HPDE6-E6E7 (cell line): ENCODE data around the gene CHST11.
A peak's percentile ranks its signal among the peaks of the same experiment; 100 is the strongest.
"Not testable (repeated sequence)": the region's sequence is repeated elsewhere in the genome, so short reads cannot be mapped to it uniquely, and the experiment has no call there.

Source experiments
- DNase-seq: peaks from one replicate; pipeline ENCODE4 v3.0.0; 2011; ENCODE audit warnings: missing footprints; ENCODE audit errors: extremely low spot score

The CHST11 gene

DNA sequence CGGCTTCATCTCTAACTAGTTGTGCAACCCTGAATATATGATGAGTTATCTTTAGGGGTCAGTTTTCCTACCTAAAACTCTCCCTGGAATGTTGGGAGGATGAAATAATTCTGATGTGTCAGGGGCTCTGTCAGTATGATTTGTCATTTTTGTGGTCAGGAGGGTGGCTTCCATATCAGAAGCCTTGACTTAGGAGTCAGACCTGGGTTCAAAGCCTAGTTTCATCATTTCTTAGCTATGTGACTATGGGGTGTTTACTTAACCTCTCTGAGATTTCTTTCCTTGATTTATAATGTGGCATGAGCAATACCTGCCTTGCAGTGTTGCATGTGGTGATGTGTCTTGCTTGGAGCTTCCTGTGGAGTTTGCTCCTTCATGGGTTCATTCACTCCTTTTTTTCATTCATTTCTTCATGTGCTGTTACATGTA is 146.8 kb downstream of the CHST11 start:
- DNase-seq = no peak

DNA sequence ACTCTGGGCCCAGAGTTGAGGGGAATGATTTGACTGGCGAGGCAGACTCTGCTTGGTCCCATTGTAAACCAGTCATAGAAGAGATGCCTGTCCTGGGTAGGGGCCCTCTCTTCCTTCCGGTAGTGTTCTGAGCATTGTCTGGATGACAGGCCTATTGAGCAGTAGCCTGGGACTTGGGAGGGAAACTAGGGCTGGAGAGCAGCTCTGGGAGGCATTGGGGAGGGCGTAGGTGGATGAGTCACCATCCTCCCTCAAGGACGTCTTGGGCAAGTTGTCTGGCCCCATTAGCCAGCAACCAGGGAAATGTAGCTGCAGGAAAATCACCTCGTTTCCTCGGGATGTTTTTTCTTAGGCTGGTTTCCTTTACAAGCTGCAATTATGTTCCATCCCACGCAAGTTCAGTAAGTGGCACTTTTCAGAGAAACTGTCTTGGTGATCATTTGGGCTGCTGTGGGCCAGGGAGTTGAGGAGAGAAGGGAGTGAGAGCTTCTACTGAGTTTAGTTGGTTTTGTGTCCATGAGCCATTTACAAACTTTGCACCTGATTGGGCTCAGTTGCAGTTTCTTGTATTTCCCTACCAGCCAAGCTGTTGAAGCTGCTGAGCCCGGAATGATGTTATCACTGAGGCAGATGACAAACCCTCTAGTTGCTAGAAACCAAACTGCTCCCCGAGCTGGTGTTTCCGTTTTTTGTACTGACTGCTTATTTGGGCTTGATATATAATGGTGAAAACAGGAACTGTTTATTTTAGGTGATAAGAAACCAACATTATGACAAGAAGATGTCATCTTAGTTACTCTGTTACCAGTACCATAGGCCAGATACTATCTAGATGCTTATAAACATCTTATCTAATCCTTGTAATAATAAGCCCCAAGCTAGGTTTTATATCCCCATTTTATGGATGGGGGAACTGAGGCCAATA is 147.6 kb downstream of the CHST11 start:
- DNase-seq = peak; percentile 94

GRCh38 chr12:104604995-104605675 is 148.4 kb downstream of the CHST11 start:
- DNase-seq = no peak

DNA sequence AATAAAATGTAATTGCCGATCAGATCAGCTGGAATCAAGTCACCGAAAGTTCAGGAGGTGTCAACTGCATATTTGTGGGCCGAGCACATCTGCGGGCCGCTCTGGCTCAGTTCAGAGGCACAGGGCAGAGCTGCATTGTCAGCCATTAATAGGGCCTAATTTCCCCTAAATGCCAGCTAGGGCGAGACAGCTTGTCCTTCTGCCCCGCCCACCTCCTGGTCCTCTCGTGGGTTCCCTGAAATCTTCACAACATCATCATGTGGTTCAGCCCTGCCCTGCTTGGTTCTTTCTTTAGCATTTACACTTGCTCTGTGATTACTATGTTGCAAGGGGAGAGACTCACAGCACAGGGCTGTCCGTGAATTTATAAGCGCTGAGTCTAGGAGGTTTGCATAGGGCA is 148.9 kb downstream of the CHST11 start:
- no peak for DNase-seq

DNA sequence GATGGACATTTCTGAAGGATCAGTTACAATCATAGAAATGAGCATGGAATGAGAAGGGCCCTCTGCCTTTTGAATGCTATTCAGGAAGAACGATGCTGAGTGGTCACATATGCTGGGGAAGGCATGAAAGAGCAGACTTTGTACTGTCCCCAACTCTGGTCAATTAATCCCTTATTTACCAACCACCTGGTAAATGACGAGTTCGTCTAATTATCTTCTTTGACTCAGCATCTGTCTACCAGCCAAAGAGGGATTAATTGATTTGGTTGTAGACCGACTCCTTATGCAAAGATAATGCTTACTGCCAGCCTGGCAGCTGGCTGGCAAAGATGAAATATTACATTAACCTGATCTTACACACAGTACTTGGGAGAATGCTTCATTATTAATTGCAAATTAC is 152.2 kb downstream of the CHST11 start:
- DNase-seq = no peak

DNA sequence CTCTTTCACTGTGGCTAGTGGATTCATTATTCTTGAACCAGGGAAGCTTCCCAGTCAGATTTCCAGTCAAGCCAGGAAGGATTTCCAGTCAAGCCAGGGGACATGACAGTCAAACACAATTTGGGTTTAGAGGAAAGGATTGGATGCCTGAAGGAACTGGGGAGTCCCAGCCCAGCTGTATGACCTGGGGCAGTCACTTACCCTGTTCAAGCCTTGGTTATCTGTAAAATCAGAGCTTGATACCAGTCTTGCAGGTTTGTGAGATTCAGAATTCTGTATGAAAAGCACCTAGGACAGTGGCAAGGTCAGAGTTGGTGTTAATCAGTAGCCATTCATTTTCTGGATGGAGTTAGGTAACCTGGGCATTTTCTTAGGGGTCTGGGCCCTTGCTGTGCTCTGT is 152.7 kb downstream of the CHST11 start:
- no peak for DNase-seq

DNA sequence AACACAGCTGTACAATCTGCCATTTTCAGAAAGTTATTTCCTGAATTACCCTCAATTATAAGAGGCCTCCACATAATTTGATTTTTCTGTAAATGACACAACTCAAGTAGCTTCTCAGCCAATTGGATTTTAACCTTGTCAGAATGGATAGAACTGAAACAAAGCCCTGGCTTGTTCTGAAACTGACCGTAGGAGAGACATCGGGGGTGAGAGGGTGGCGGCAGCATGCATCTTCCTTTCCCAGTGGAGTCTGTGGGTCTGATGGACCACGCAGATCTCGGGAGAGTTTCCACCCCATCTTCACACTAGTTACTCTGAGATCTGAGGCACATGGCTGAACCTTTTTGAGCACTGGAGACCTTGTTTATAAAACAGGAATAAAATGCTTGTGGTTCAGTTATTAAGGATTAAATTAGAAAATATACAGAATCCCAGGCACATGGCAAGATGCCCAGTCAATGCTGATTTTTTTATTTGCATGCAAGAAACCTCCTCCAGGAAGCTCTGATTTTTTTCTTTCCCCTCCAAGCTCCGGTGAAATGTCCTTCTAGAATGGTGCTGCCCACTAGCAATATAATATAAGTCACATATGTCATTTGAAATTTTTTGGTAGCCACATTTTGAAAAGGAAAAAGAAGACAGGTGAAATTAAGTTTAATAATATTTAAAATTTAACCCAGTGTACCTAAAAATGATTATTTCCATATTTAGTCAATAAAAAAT is 153.9 kb downstream of the CHST11 start:
- DNase-seq = no peak

GRCh38 chr12:104611671-104612070 is 154.9 kb downstream of the CHST11 start:
- DNase-seq = no peak

GRCh38 chr12:104613372-104613771 is 156.6 kb downstream of the CHST11 start:
- not testable (repeated sequence) for DNase-seq

DNA sequence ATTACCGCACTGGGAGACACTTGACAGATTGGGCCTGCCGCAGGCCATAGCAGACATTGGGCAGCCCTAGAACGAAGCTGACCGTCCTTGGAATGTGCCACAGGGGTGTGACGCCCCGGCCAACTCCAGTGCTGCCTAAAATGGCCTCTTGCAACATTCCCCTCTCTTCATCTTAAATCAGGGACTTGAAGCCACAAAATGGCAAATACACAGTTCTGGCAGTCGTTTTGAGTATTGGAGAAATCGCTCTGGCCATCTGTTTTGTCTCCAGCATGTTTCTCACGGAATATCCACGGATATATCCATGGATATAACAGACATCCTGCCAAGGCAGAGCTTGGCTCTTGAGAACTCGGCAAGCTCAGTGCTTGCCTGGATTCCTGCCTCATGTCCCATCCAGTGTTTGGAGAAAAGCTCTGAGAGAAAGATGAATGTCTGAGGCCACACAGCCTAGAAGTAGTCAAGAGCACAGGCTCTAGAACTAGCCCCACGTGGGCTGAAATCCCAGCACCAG is 158.4 kb downstream of the CHST11 start:
- no peak for DNase-seq

- DNase-seq = no peak
Observed at GRCh38 chr12:104618691-104619090, 161.9 kb downstream of the CHST11 start.

- no peak for DNase-seq
Observed at GRCh38 chr12:104619305-104619704, 162.6 kb downstream of the CHST11 start.

- DNase-seq = no peak
Observed at GRCh38 chr12:104620837-104621531, 164.2 kb downstream of the CHST11 start.

DNA sequence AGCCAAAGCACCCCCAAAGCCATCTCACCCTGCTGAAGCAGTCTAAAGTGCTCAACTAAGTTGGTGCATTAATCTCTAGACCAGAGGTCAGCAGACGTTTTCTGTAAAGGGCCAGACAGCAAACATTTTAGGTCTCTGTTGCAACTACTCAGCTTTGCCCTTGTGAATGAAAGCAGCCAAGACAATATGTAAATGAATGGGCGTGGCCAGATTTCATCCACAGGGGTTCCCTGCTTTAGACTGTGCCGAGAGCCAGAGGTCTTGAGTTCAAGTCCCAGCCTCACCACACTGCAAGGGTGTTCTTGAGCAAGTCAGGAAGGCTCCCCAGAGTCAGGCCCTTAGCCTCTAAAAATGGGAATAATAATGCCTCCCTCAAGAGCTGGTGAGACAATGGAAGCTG is 166.2 kb downstream of the CHST11 start:
- no peak for DNase-seq

GRCh38 chr12:104623883-104624282 is 167.1 kb downstream of the CHST11 start:
- DNase-seq = no peak

DNA sequence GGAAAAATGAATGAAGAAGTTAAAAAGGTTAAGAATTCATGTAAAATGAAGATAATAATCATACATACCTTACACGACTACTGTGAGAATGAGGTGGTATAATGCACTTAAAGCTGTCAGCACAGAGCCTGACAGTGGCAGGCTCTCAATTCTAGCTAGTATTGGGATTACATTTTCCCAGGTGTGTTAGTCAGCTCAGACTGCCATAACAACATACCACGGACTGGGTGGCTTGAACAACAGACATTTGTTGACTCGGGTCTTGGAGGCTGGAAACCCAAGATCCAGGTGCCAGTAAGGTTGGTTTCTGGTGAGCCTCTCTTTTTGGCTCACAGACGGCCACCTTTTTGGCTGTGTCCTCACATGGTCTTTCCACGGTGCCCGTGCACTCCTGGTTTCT is 167.8 kb downstream of the CHST11 start:
- DNase-seq = no peak

DNA sequence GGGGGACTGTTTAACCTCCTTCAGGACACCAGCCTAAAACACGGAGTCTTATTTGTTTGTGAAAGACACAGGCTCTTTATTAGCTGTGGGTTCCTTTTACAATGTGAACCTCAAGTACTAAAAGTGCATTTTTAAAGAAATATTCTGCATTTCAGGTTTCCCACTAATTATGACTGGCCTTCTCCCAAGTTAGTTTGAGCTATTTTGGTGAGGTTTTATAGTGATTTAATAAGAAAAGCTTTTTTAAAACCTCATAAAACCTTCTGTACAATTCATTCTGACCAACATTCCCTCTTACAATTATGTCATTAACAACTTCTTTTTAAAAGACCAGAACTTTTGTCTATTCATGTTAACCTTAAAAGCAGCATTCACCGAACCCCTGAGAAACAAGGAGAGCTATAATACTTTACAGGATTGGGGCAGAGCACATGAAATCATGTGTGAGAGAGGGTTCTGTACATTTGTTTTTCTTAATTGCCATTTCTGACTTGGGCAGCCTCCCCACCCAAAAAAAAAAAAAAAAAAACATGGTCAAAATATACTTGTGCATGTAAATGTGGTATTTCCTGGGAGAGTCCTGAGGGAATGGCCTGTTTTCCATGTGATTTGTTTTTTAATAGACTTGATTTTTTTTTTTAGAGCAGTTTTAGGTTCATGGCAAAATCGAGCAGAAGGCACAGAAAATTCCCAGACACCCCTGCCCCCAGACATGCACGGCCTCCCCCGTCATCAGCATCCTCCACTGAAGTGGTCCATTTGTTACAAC is 169.5 kb downstream of the CHST11 start:
- DNase-seq = no peak

DNA sequence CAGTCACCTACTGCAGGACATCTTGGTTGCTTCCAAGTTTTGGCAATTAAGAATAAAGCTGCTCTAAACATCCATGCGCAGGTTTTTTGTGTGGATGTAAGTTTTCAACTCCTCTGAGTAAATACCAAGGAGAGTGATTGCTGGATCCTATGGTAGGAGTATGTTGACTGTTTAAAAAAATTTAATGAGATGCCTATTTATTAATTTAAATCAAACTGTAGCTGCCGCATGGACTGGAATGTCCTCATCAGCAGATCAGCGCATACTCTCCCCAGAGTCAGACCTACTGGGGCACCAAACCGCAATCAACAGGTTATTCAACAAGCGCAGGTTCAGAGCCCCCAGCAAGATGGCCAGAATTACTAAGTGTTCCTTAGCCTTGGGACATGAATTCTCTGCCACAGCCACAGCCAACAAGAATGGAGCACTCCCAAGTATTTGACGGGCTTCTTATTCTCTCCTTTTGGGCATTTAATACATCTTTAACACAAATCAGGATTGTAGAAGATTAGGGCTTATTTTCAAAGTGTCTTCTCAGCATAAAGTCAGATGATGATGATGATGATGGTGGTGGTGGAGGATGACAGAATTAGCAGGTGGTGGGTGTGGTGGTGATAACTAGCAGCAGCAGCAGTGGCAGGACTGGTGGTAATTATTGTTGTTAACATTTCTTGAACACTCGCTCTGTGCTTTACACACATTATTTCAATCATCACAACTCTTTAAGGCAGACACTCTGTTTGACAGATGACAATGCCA is 170.7 kb downstream of the CHST11 start:
- DNase-seq = no peak

GRCh38 chr12:104627990-104628830 is 171.5 kb downstream of the CHST11 start:
- no peak for DNase-seq
